ENCODE measurements around the gene ARHGAP42.

- TF ChIP-seq CTCF (IDR thresholded peaks at IDR 0.05; ENCODE audit: low read depth, low read length, missing input control) (no peak), RAD21 (IDR thresholded peaks at IDR 0.05) (no peak), EGR1 (IDR thresholded peaks at IDR 0.05; ENCODE audit: low read depth in 2 of 2) (no peak)
Measured at GRCh38 chr11:100676901-100677300, 10.2 kb upstream of the ARHGAP42 start.

Measured in liver (tissue), 3 donors.